Epithelial cell of alveolus of lung (primary cell): Measurements from ENCODE around the gene LAMB3. TPM values are rescaled to one million over a fixed set of nuclear protein-coding genes. Genes with fewer than 3 reads are reported as not detected.

ENCODE experiments used
- total RNA-seq: library from RNA; depleted of rRNA; stranded (reverse); fragments of >200 nt; gene quantifications from 2 replicates; pipeline ENCODE4 v1.2.1, GENCODE V29; 2015

Gene LAMB3
- total RNA-seq, result 4.8 and 35.4 TPM in 2 replicates

DNA sequence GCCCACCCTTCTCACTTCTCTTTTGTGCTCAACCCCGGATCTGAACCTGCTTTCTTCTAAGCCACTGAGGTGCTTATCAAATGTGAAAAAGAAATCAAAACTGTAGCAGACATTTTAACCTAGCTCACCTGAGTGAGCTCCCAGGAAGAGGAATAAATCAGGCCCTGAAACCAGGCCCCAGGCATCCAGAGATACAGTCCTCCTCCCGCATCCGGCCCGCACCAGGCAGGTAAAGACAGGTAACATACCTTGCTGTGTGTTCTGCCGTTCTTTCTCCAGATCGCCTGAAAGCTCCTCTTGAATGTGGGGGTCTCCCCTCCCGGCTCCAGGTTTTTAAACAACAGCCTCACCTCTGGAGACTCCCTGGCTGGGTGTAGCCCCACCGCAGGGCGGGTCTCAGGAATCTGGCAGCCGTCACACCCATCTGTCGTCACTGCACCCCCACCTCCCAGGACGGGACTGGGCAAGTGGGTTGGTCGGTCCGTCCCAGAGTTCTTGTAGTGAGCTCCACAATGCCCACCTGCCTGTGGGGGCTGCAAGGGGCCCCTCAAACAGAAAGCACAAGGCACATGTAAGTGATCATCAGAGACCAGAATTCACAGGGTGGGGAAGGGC, at the start of gene LAMB3:
Gene LAMB3, minus strand, starts transcription at position 305 of the 615 bp plus-strand sequence. CDS start 1,481 bp downstream, outside the sequence.

DNA sequence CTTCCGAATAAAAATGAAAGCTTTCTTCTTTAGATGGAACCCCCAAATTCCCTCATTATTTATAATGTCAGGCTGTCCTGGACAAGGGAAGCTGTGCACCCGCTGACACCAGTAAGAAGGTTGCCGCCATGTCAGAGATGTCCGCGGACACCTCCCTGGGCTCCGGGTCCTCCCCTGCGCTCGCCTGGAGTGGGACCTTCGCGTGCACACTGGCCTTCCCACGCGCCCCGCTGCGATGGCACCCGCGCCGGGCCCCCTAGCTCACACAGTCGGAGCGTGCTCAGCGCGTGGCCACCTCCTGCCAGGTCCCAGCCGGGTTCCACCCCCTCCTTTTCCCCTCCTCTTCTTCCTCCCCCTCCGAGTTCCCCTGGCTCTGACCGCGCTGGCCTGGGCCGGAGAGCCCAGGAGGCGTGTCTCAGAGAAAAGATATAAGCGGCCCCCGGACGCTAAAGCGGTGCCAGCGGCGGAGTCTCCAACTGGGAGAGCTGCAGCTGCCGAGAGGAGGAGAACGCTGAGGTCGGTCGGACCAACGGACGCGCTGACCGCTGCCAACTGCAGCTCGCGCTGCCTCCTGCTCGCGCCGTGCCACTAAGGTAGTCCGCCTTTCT, 22.8 kb upstream of the LAMB3 start, which contains the start of gene G0S2:
Gene G0S2, plus strand, starts transcription at position 456 of the 608 bp plus-strand sequence. CDS start 273 bp downstream, outside the sequence.

DNA sequence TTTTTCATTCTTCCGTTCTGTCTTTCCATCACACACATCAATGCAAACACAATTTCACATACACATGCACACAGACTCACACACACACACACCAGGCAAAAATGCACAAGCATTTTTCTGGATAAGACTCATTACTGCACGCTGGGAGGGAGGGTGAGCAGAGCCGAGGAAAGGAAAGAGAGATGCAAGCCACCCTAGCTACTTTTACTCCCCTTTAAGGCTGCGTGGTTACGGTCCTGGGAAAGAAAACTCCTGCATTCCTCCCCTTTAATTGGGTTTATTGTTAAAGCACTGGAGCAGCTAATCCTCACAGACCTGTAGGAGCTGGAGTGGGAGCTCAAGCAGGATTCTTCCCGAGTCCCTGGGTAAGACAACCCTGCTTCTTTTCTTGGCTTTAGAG, 68.8 kb downstream of the LAMB3 start, which contains the start of gene CAMK1G:
Gene CAMK1G, plus strand, starts transcription at position 307 of the 400 bp plus-strand sequence. CDS start 11,270 bp downstream, outside the sequence.

Other genes starting within 250 kb of the LAMB3 start
- gene CAMK1G, start 68.7 kb downstream of the LAMB3 start, total RNA-seq, result 3.0 and 10.1 TPM in 2 replicates
- gene G0S2, start 23.0 kb upstream of the LAMB3 start, total RNA-seq, result 26.1 and 34.6 TPM in 2 replicates
- gene HSD11B1, start 52.4 kb upstream of the LAMB3 start, total RNA-seq, result 40.5 and 168 TPM in 2 replicates
- gene TRAF3IP3, start 103.6 kb upstream of the LAMB3 start, total RNA-seq, result 0.26 TPM in 1 of 2 replicates, not detected in the other
- 2.5 and 3.2 TPM in 2 replicates for gene C1orf74, start 132.1 kb upstream of the LAMB3 start, total RNA-seq
- gene IRF6, start 153.7 kb upstream of the LAMB3 start, total RNA-seq, result 1.1 and 5.4 TPM in 2 replicates
- 3.3 and 5.7 TPM in 2 replicates for gene UTP25, start 175.5 kb upstream of the LAMB3 start, total RNA-seq